HL-60/S4 treated with retinoic acid at 250 ng/mL for 4 days and 3 days (cell line): ENCODE results near the gene CYP3A4.
"Not testable (repeated sequence)": the region's sequence is repeated elsewhere in the genome, so short reads cannot be mapped to it uniquely, and the experiment has no call there.

ENCODE experiments used
- in situ Hi-C: fragments of 300-500 bp; cut with MboI; formaldehyde crosslinking; loops from 2 replicates; pipeline ENCODE4 v1.7.0; 2022; ENCODE audit warnings: low sequenced_read_pairs

Gene CYP3A4

DNA sequence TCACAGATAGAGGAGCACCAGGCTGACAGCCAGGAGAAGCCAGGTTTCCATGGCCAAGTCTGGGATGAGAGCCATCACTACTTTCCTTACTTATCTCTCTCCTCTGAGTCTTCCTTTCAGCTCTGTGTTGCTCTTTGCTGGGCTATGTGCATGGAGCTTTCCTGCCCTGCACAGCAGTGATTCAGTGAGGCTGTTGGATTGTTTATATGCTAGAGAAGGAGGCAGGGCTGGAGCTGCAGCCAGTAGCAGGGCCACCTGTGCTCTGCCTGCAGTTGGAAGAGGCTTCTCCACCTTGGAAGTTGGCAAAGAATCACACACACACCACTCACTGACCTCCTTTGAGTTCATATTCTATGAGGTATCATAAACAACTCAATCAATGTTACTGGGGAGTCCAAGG lies at the start of gene CYP3A4:
TSS of gene CYP3A4 (minus strand) at position 178 of the 400 bp plus-strand sequence. CDS start at position 75, 103 bp downstream.
- in situ Hi-C loops: no loop called here

DNA sequence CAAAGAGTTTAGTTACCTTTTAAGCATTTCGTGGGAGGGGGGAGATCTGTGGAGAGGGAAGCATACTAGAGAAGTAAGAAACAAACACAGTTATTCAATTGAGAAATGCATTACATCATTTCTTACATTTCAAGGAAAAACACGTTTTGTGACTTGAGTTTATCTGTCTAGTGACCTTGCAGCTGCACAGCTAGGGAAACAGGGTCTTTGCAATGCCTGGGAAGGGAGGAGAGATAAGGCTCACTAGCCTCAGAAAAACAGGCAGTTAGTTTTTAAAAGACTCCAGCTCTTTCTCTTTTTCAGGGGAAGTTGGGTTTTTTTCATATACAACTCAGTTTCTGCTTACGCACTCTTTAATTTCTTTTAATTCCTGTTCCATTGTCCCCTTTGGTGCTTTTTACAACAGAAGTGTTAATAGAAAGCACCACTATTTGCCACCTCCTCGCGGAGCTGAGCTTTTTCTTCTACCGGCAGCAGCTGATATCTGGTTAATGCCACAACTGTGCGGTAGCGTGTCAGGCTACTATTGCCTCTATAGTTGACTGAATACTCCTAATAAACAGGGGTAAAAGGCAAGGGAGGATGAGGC lies 49.4 kb upstream of the CYP3A4 start:
- in situ Hi-C loops: no loop called here

DNA sequence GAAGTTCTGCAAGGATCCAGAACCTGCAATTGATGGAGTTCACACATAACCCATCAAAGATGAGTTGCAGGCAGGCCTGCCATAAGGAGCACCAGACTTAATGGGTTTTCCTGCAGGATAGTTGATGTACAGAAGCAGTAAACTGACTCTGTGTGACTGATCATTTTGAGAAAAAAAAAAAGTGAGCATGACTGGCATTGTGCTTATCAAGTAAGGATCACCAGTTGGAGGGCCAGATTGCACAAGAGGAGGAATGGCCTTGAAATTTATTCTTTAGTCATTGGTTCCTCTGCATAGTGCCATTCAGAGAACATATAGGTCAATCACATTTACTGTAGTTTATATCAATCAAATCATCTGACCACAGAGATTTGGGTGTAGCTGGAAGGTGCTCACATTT lies 47.6 kb upstream of the CYP3A4 start:
- in situ Hi-C loops: no loop called here

DNA sequence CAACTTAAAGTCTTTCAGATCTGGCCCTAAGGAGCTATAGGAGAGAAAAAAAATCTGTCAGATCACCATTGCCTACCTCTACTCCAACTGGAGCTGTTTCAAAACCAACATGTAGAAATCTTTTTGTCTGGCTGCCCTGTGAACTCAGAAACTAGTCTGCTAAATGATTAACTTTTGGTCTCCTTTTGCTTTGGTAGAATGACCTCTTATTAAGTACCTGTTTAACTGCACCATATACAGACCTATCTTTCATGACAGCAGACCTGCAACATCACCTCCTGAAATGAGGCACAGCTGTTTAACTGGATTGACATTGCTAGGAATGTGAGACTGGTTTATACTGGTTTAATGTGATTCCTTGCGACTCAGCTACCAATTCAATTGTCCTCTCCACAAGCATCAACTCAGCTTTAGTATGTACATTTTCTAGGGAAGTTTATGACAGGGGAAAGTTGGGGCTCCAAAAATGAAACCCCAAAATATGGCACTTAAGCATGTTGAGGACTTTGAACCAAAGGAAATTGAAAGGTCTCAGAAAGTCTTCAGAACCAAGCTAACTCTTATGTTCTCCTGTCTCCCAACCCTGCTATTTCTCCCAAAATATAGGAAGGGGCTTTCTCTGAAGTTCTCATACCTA lies 45.7 kb upstream of the CYP3A4 start:
- in situ Hi-C loops: no loop called here

DNA sequence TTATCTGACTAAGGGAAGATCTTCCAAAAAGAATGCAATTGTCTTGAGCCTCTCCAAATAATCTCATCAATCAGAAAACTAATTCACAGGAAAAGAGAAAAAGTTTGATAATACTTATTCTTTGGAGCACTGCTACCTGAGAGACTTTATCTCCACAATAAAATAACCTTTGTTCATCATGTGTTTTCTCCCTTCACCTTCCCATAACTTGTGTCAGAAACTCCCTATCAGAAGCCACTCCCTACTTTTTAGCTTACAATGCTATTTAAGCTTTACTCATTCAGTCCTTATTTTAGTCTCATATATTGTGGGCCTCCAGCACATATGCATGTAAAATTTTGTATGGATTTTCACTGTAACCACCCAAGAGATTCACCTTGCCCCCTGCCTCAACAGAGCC lies 44.8 kb upstream of the CYP3A4 start:
- in situ Hi-C loops: no loop called here

DNA sequence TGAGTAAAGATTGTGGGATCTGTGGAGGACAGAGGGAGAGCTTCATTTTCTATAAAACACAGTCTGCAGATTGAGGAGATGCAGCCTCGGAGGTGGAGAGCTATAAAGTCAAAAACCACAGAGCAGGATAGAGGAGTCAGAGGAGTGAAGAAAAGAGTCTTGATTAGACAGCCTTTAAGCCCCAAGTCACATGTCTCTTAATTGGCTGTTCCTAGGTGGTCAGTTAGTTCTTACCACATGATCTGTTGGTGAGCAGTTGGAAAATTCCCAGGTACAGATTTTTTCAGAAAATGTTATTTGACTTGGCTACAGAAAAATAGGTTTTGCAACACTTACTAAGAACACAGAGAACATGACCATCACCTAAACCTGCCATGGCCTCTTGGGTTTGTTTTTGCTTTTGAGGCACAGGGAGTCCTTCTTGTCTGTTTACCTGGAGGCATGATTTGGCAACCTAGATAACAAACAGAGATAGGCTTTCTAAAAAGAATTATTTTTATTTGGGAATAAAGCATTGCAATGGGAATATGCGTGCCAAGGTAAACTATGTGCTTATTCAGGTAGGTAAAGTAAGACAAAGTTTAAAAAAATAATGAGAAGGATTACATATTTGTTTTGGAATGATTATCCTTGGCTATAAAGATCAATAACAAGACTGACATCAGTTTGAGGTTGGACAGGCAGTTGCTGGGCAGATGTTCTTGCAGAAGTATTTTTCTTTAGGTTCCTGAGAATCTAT lies 43.2 kb upstream of the CYP3A4 start:
- in situ Hi-C loops: no loop called here

DNA sequence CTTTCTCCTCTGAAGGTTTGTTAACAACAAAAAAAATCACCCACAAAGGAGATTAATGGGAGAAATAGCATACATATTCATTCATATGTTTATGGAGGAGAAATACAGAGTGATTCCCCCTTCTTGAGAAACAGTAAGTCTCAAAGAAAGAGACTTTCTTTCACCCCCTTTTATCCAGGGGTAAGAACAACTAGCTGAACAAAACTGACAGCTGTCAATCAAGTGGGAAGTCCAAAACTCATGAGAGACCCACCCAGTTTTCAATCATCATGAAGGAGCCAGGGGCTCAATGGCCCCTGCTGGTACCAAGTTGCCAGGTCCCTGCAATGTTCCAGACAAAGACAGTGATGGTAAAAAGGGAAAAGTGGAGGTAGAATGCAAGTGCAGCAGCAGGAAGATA lies 41.9 kb upstream of the CYP3A4 start:
- in situ Hi-C loops: no loop called here

DNA sequence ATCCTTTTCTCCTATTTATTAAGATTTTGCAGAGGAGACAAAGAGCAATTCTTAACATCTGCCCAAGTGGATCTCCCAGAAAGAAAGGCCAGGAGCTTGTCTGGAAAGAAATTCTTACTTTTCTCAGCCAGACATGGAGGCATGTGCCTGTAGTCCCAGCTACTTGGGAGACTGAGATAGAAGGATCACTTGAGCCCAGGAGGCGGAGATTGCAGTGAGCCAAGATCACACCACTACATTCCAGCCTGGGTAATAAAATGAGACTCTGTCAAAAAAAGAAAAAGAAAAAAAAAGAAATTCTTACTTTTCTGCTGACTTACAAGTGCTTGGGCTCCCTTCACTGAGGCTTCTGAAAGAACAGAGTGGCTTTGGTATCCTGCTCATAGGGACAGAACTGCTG lies 41.5 kb upstream of the CYP3A4 start:
- in situ Hi-C loops: no loop called here

DNA sequence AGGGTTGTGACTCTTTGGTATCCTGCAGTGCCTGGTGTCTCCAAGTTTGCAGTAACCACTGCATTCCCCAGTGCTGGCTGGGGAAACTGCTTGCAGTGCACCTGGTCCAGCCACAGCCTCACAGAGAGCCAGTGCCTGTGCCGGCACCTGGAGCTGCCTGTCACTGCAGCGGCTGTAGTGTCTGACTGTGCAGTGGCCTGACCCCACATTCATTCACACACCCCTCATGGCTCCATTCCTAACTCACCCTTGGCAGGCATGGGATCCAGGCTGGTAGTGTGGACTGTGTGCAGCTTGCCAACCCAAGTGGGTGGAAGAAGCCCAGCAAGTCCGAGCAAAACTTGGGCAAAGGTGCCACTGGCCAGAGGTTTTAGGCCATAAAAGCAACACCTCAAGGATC lies 40.1 kb upstream of the CYP3A4 start:
- in situ Hi-C loops: no loop called here

DNA sequence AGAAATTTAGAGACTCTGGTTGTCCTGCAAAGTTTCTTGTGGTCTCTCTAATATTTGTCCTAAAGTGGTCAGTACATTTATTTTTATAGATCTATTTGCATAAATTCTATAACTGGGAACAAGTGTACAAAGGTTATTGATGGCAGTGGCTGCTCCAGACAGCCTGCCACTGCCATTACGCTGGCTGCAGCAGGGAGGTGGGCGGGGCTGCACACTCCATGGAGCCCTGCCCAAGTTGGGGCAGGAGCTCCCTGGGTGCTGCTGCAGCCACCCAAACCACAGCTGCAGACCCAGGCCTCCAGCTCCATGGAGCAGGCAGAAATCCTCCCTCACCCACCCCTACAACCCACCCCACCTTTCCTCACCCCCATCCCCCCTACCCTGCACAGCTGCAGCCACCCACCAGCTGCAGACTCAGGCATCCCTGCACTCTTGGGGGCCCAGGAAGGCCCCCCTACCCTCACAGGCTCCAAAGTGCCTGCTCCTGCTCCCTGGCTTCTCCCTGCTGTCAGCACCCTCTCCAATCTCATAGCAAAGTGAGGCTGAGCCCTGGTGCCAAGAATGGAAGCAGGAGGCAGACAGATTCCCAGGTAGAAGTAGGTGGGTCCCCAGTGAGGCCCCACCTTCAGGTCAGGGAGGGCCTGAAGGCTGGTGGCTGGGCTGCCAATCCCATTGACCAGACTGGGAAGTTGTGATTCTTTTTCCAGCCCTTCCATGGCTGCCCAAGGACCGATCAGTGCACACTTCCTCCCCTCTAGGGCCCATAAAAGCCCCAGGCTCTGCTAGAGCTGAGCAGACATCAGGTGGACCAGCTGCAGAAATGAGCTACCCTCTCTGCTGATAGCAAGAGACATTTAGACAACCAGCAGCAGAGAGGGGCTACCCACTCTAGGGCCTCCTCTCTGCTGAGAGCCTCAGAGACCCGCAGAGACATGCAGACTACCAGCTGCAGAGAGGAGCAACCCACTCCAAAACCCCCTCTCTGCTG lies 39.0 kb upstream of the CYP3A4 start:
- in situ Hi-C loops: no loop called here

DNA sequence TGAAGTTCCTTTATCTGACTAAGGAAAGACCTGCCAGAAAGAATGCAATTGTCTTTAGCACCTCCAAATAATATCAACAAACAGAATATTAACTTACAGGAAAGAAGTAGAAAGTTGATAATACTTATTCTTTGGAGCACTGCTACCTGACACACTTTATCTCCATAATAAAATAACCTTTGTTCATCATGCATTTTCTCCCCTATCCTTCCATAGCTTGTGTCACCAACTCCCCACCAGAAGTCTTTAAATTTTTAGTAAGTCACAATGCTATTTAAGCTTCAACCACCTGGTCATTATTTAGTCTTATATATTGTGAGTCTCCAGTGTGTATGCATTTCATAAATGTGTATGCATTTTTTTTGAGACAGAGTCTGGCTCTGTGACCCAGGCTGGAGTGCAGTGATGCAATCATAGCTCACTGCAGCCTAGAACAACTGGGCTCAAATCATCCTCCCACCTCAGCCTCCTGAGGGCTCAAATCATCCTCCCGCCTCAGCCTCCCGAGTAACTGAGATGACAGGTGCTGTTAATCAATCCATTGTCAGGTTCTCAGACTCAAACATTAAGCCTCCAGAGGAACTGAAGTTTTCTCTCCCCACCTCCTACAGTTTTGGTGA lies 36.5 kb upstream of the CYP3A4 start:
- in situ Hi-C loops: no loop called here

DNA sequence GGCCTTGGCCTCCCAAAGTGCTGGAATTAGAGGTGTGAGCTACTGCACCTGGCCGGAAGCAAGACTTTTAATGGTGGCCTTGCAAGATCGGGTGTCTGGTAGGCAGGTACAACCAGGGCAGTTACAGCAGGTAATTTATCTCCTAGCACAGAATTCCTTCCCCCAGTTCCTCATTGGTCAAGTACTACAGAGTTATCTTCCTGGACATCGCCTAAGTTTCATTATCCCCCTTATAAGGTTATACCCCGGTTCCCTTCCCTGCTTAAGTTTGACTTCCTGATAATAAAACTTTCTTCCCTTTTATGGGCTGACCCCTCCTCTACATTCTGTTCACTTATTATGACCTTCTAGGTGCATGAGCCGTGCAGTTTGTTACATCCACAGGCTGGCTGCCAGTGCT lies 24.8 kb upstream of the CYP3A4 start:
- in situ Hi-C loops: no loop called here

DNA sequence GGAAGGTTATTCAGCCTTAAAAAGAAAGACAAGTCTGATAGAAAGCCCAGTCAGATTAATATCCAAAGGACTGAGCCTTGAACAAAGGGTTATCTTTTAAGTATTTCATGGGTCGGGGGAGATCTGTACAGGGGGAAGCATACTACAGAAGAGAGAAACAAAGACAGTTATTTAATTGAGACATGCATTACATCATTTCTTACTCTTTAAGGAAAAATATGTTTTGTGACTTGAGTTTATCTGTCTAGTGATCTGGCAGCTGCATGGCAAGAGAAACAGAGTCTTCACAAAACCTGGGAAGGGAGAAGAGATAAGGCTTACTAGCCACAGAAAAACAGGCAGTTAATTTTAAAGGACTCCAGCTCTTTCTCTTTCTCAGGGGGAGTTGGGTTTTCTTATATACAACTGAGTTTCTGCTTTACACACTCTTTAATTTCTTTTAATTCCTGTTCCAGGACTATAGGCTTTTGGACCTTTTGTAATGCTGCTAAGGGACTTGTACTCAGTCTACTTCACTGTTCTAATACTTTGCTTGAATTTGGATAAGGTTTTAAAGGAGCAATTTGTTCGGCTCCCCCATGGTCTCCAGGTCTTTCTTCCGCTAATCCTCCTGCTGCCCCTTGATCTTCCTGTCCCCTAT lies 23.0 kb upstream of the CYP3A4 start:
- in situ Hi-C loops: no loop called here

DNA sequence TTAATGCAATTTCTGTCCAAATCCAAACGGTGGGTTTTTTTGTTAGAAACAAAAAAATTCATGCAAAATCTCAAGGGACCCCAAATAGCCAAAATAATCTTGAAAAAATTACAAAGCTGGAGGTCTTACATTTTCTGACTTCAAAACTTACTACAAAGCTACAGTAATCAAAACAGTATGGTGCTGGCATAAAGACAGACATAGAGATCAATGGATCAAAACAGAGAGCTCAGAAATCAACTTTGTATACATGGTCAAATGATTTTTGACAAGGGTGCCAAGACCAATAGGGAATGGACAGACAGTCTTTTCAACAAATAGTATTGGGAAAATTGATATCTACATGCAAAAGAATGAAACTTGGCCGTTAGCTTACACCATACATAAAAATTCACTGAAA lies 21.7 kb upstream of the CYP3A4 start:
- in situ Hi-C loops: no loop called here

DNA sequence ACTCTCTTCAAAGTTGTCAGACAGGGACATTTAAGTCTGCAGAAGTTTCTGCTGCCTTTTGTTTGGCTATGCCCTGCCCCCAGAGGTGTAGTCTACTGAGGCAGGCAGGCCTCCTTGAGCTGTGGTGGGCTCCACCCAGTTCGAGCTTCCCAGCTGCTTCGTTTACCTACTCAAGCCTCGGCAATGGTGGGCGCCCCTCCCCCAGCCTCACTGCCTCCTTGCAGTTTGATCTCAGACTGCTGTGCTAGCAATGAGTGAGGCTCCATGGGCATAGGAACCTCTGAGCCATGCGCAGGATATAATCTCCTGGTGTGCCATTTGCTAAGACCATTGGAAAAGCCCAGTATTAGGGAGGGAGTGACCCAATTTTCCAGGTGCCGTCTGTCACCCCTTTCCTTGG lies 19.1 kb upstream of the CYP3A4 start:
- in situ Hi-C loops: not testable (repeated sequence)

DNA sequence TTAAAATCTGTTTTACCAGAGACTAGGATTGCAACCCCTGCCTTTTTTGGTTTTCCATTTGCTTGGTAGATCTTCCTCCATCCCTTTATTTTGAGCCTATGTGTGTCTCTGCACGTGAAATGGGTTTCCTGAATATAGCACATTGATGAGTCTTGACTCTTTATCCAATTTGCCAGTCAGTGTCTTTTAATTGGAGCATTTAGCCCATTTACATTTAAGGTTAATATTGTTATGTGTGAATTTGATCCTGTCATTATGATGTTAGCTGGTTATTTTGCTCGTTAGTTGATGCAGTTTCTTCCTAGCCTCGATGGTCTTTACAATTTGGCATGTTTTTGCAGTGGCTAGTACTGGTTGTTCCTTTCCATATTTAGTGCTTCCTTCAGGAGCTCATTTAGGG lies 17.4 kb upstream of the CYP3A4 start:
- in situ Hi-C loops: not testable (repeated sequence)

DNA sequence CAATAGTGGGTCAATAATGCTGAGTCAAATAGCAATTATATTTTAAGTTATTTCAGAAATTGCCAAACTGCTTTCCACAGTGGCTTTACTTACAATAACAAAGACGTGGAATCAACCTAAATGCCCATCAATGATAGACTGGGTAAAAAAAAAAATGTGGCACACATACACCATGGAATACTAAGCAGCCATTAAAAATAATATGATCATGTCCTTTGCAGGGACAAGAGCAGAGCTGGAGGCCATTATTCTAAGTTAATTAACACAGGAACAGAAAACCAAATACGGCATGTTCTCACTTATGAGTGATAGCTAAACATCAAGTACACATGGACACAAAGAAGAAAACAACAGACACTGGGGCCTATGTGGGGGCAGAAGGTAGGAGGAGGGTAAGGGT lies 15.0 kb upstream of the CYP3A4 start:
- in situ Hi-C loops: no loop called here

DNA sequence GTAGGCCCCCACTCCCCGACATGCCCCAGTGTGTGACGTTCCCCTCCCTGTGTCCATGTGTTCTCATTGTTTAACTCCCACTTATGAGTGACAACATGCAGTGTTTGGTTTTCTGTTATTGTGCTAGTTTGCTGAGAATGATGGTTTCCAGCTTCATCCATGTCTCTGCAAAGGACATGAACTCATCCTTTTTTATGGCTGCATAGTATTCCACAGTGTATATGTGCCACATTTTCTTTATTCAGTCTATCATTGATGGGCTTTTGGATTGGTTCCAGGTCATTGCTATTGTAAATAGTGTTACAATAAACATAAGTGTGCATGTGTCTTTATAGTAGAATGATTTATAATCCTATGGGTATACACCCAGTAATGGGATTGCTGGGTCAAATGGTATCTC lies 11.9 kb upstream of the CYP3A4 start:
- in situ Hi-C loops: not testable (repeated sequence)

DNA sequence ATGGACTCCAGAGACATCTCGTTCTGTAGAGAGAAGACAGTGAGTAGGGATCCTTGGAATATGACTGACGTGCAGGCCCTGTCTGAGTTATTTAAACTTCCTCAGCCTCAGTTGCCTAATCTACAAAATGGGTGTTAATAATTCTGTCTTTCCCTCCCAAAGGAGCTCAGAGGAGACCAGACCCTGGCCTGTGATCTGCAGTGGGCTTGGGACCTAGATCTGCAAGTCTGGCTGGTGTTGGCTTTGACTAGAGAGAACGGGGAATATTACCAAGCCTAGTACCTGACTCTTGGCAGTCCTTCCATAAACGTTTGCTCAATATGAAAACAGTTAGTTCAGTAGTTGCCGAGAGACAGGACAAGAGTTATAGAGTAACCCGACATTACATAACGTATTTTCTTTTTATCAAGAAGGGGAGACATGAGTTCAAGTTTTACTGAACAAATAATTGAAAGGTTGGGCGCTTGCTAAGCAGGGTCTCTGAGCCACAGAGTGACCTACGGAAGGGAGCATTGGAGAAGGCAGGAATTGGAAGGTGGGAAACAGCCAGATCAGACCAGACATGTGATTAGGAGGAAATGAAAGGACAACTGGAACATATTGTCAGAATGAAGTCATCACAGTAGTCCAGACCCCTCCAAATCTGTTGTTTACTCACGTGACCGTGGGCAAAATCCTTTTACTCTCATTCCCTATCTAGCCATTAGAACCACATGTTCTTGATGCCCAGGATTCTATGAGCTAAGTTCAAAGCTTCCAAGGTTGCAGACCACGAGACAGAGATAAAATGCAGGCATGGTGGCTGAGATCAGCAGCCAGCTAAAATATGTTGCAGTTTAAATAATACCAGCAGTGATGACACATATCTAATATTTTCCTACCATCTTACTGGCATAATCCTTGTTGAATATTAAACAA lies 10.9 kb upstream of the CYP3A4 start:
- in situ Hi-C loops: no loop called here
